ENCODE measurements around the gene NUDT3.

The NUDT3 gene

GRCh38 chr6:34393191-34393965, 909 bp upstream of the NUDT3 start:
- no peaks in the 10 kb centered on the region for H3K36me3 ChIP-seq (ENCODE audit: control insufficient read depth in 2 of 2, insufficient read depth in 2 of 2, low read length in 2 of 2)
- H3K4me3 ChIP-seq (ENCODE audit: low read length in 2 of 2): peak overlapping the region; percentile 77 to 91
- no peaks in the 10 kb centered on the region for H3K9me3 ChIP-seq (ENCODE audit: control insufficient read depth in 2 of 2, low read length in 2 of 2)
- H3K27ac ChIP-seq (ENCODE audit: low read length): peak overlapping the region; percentile 64
- H3K4me1 ChIP-seq (ENCODE audit: control insufficient read depth, insufficient read depth, low read length): peaks cover 10% of the 10 kb centered on the region
- H3K27me3 ChIP-seq (ENCODE audit: control insufficient read depth in 1 of 2, insufficient read depth in 2 of 2, low read length in 2 of 2): no peaks in the 10 kb centered on the region
- peak overlapping the region; percentile 74 to 76 for H3K9ac ChIP-seq (ENCODE audit: low read length in 2 of 2)

DNA sequence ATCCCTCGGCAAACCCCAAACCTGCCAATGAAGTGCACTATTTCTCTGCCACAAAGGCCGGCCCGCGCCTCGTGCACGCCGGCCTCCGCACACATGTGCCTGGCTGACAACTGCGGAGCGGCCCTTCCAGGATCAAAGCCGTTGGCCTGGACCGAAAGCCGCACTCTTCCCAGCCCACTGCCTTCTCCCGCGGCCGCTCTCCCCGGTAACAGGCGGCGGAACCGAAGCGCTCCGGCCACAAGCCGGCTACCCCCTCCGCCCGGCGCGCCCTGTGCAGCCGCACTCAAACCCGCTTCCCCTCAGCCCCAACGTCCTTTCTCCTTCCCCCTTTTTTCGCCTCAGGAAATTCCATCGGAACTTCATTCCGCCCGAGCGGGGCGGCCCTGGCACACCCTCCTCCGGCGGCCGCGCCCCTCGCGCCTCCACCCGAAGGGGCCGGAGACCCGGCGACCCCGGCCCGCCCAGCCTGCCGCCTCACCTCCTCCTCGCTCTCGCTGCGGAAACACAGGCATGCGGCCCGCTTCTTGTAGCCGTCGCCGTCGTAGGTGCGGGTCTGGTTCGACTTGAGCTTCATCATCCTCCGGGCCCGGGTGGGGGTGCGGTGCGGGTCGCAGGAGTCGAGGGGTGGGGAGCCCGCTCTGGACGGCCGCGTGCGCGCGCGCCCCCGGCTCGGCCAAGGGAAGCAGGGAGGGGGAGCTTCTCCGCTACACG, 528 bp downstream of the NUDT3 start:
- Histone ChIP-seq H3K36me3 (ENCODE audit: control insufficient read depth in 2 of 2, insufficient read depth in 2 of 2, low read length in 2 of 2) (no peaks in the 10 kb centered on the region), H3K4me1 (ENCODE audit: control insufficient read depth, insufficient read depth, low read length) (peaks cover 10% of the 10 kb centered on the region), H3K4me3 (ENCODE audit: low read length in 2 of 2) (peak overlapping the region; percentile 52 to 91), H3K9ac (ENCODE audit: low read length in 2 of 2) (peak overlapping the region; percentile 68 to 76), H3K27me3 (ENCODE audit: control insufficient read depth in 1 of 2, insufficient read depth in 2 of 2, low read length in 2 of 2) (no peaks in the 10 kb centered on the region), H3K9me3 (ENCODE audit: control insufficient read depth in 2 of 2, low read length in 2 of 2) (no peaks in the 10 kb centered on the region), H3K27ac (ENCODE audit: low read length) (peak overlapping the region; percentile 67)

DNA sequence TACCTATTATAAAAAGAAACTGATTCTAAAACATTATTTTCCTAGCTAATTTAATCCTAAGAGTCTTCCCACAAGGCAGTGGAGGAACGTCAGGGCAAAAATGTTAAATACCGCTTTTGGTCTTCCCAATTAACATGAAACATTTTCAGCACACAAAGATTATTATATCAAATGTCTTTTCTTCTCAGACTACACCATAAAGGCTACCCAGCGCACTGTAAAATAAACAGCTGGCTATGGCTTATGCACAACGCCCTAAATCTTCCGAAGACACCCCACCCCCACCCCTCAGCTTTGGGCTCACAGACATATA, 1.0 kb downstream of the NUDT3 start:
- H3K9me3 ChIP-seq (ENCODE audit: control insufficient read depth in 2 of 2, low read length in 2 of 2): no peaks in the 10 kb centered on the region
- H3K9ac ChIP-seq (ENCODE audit: low read length in 2 of 2): peak overlapping the region; percentile 68 to 76
- peak overlapping the region; percentile 52 to 91 for H3K4me3 ChIP-seq (ENCODE audit: low read length in 2 of 2)
- H3K27ac ChIP-seq (ENCODE audit: low read length): peak overlapping the region; percentile 67
- H3K27me3 ChIP-seq (ENCODE audit: control insufficient read depth in 1 of 2, insufficient read depth in 2 of 2, low read length in 2 of 2): no peaks in the 10 kb centered on the region
- H3K36me3 ChIP-seq (ENCODE audit: control insufficient read depth in 2 of 2, insufficient read depth in 2 of 2, low read length in 2 of 2): no peaks in the 10 kb centered on the region
- H3K4me1 ChIP-seq (ENCODE audit: control insufficient read depth, insufficient read depth, low read length): peaks cover 10% of the 10 kb centered on the region

GRCh38 chr6:34390531-34391472, 1.7 kb downstream of the NUDT3 start:
- H3K4me1 ChIP-seq (ENCODE audit: control insufficient read depth, insufficient read depth, low read length): peaks cover 10% of the 10 kb centered on the region
- no peaks in the 10 kb centered on the region for H3K27me3 ChIP-seq (ENCODE audit: control insufficient read depth in 1 of 2, insufficient read depth in 2 of 2, low read length in 2 of 2)
- no peaks in the 10 kb centered on the region for H3K36me3 ChIP-seq (ENCODE audit: control insufficient read depth in 2 of 2, insufficient read depth in 2 of 2, low read length in 2 of 2)
- H3K27ac ChIP-seq (ENCODE audit: low read length): peak overlapping the region; percentile 37
- peak overlapping the region; percentile 52 to 91 for H3K4me3 ChIP-seq (ENCODE audit: low read length in 2 of 2)
- no peaks in the 10 kb centered on the region for H3K9me3 ChIP-seq (ENCODE audit: control insufficient read depth in 2 of 2, low read length in 2 of 2)
- peak overlapping the region; percentile 38 to 76 for H3K9ac ChIP-seq (ENCODE audit: low read length in 2 of 2)

DNA sequence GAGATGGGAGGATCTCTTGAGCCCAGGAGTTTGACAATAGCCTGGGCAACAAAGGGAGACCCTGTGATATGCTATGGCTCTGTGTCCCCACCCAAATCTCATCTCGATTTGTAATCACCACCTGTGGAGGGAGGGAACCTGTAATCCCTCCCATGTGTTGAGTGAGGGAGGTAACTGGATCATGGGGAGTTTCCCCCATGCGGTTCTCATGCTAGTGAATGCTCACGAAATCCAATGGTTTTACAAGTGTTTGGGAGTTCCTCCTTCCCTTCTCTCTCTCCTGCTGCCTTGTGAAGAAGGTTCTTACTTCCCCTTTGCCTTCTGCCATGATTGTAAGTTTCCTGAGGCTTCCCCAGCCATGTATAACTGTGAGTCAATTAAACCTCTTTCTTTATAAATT, 3.4 kb downstream of the NUDT3 start:
- Histone ChIP-seq H3K9ac (ENCODE audit: low read length in 2 of 2) (no peak overlapping the region), H3K27me3 (ENCODE audit: control insufficient read depth in 1 of 2, insufficient read depth in 2 of 2, low read length in 2 of 2) (no peaks in the 10 kb centered on the region), H3K4me3 (ENCODE audit: low read length in 2 of 2) (no peak overlapping the region), H3K4me1 (ENCODE audit: control insufficient read depth, insufficient read depth, low read length) (peaks cover 16% of the 10 kb centered on the region), H3K27ac (ENCODE audit: low read length) (no peak overlapping the region), H3K9me3 (ENCODE audit: control insufficient read depth in 2 of 2, low read length in 2 of 2) (no peaks in the 10 kb centered on the region), H3K36me3 (ENCODE audit: control insufficient read depth in 2 of 2, insufficient read depth in 2 of 2, low read length in 2 of 2) (no peaks in the 10 kb centered on the region)

DNA sequence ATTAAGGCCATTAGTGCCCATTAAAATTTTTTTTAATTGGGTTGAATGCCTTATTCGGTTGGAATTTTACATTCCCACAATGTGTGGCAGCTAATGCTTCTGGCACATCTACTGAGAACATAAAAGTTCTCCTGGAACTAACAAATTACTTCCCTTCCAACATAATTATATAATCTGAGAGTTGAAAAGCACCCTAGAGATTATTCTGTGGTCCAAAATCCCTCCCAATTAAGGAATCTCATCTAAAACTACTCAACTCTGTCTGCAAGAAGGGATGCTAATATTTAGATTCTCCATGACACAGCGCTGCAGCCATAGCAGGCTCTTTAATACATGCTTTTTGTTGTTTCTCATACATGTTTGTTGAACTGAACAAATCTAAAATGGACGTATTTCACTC, 4.0 kb downstream of the NUDT3 start:
- H3K9ac ChIP-seq (ENCODE audit: low read length in 2 of 2): no peak overlapping the region
- no peaks in the 10 kb centered on the region for H3K9me3 ChIP-seq (ENCODE audit: control insufficient read depth in 2 of 2, low read length in 2 of 2)
- H3K4me1 ChIP-seq (ENCODE audit: control insufficient read depth, insufficient read depth, low read length): peaks cover 16% of the 10 kb centered on the region
- no peak overlapping the region for H3K27ac ChIP-seq (ENCODE audit: low read length)
- H3K4me3 ChIP-seq (ENCODE audit: low read length in 2 of 2): no peak overlapping the region
- no peaks in the 10 kb centered on the region for H3K27me3 ChIP-seq (ENCODE audit: control insufficient read depth in 1 of 2, insufficient read depth in 2 of 2, low read length in 2 of 2)
- no peaks in the 10 kb centered on the region for H3K36me3 ChIP-seq (ENCODE audit: control insufficient read depth in 2 of 2, insufficient read depth in 2 of 2, low read length in 2 of 2)

DNA sequence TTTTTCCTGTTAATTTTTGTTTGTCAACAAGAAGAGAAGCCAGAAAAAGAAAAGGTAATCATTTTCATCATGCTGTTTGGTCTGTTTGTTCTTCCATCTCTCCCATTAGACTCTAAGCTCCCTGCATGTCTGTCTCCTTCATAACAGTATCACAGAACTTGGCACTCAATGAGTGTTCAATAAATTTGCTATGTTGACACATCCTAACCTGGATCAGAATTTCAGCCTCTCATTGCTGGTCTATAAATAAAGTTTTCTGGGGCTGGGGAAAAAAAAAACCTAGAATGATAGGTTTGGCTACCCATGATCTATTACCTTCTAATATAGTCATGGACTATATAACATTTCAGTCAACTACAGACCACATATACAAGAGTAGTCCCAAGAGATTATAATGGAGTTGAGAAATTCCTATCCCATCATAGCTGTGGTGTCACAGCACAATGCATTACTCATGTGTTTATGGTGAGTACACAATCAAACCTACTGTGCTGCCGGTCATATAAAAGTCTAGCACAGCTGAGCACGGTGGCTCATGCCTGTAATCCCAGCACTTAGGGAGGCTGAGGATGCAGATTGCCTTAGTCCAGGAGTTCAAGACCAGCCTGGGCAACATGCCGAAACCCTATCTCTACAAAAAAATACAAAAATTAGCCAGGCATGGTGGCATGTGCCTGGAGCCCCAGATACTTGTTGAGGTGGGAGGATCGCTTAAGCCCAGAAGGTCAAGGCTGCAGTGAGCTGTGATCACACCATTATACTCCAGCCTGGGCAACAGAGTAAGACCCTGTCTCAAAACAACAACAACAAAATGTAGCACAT, 5.9 kb downstream of the NUDT3 start:
- Histone ChIP-seq H3K4me3 (ENCODE audit: low read length in 2 of 2) (no peak overlapping the region), H3K27ac (ENCODE audit: low read length) (no peak overlapping the region), H3K27me3 (ENCODE audit: control insufficient read depth in 1 of 2, insufficient read depth in 2 of 2, low read length in 2 of 2) (no peaks in the 10 kb centered on the region), H3K4me1 (ENCODE audit: control insufficient read depth, insufficient read depth, low read length) (peaks cover 13% of the 10 kb centered on the region), H3K9me3 (ENCODE audit: control insufficient read depth in 2 of 2, low read length in 2 of 2) (no peaks in the 10 kb centered on the region), H3K36me3 (ENCODE audit: control insufficient read depth in 2 of 2, insufficient read depth in 2 of 2, low read length in 2 of 2) (no peaks in the 10 kb centered on the region), H3K9ac (ENCODE audit: low read length in 2 of 2) (no peak overlapping the region)

GRCh38 chr6:34385793-34386195, 6.7 kb downstream of the NUDT3 start:
- Histone ChIP-seq H3K4me1 (ENCODE audit: control insufficient read depth, insufficient read depth, low read length) (peaks cover 11% of the 10 kb centered on the region), H3K27ac (ENCODE audit: low read length) (no peak overlapping the region), H3K36me3 (ENCODE audit: control insufficient read depth in 2 of 2, insufficient read depth in 2 of 2, low read length in 2 of 2) (no peaks in the 10 kb centered on the region), H3K4me3 (ENCODE audit: low read length in 2 of 2) (no peak overlapping the region), H3K27me3 (ENCODE audit: control insufficient read depth in 1 of 2, insufficient read depth in 2 of 2, low read length in 2 of 2) (no peaks in the 10 kb centered on the region), H3K9ac (ENCODE audit: low read length in 2 of 2) (no peak overlapping the region), H3K9me3 (ENCODE audit: control insufficient read depth in 2 of 2, low read length in 2 of 2) (no peaks in the 10 kb centered on the region)

DNA sequence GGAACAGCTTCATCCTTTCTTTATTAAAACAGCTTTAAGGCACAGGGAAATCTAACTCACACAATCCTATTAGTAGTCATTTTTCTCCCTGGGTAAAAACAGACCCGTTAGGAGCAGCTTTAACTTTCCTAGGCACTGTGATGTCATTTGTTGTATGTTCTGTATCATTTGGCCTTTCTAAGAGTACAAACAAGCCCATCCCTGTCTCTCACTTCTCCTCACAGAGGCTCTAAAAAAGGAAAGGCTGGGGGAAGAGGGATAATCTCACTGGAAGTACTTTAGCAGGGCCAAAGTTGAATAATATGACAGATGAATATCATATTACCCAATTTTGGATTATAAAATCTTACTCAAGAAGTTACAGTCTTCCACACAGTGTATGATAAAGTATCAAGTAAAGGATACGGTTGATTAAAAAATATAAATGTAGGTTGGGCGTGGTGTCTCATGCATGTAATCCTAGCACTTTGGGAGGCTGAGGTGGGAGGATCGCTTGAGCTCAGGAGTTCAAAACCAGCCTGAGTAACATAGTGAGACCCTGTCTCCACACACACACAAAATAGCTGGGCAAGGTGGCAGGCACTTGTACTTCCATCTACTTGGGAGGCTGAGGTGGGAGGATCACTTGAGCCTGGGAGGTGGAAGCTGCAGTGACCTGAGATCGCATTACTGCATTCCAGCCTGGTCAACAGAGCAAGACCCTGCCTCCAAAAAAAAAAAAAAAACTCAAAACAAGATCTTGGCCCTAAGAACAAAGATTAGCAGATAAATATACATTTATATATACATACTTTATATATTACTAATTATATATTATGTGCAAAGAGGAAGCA, 7.9 kb downstream of the NUDT3 start:
- H3K9ac ChIP-seq (ENCODE audit: low read length in 2 of 2): no peak overlapping the region
- H3K36me3 ChIP-seq (ENCODE audit: control insufficient read depth in 2 of 2, insufficient read depth in 2 of 2, low read length in 2 of 2): no peaks in the 10 kb centered on the region
- peaks cover 7% of the 10 kb centered on the region for H3K4me1 ChIP-seq (ENCODE audit: control insufficient read depth, insufficient read depth, low read length)
- H3K27ac ChIP-seq (ENCODE audit: low read length): no peak overlapping the region
- no peak overlapping the region for H3K4me3 ChIP-seq (ENCODE audit: low read length in 2 of 2)
- no peaks in the 10 kb centered on the region for H3K27me3 ChIP-seq (ENCODE audit: control insufficient read depth in 1 of 2, insufficient read depth in 2 of 2, low read length in 2 of 2)
- no peaks in the 10 kb centered on the region for H3K9me3 ChIP-seq (ENCODE audit: control insufficient read depth in 2 of 2, low read length in 2 of 2)

All from stomach smooth muscle (tissue), 2 donors.